Measurements from ENCODE around the gene SLC2A1. TPM values are rescaled to one million over a fixed set of nuclear protein-coding genes. Genes with fewer than 3 reads are reported as not detected.
"Not testable (repeated sequence)": the region's sequence is repeated elsewhere in the genome, so short reads cannot be mapped to it uniquely, and the experiment has no call there.

SLC2A1 gene
- polyA plus RNA-seq, 2 donors, result 70.3 to 115 TPM

GRCh38 chr1:42915456-42915855, 43.2 kb downstream of the SLC2A1 start:
- Histone ChIP-seq H3K27me3 (ENCODE audit: control insufficient read depth in 1 of 2, insufficient read depth in 2 of 2, low read length in 2 of 2) (no peaks in the 10 kb centered on the region), H3K27ac (ENCODE audit: low read depth in 2 of 2, low read length in 1 of 2) (no peak overlapping the region), H3K36me3 (ENCODE audit: control insufficient read depth in 2 of 2, insufficient read depth in 2 of 2, low read length in 1 of 2) (no peaks in the 10 kb centered on the region), H3K4me3 (ENCODE audit: low read depth in 1 of 2, low read length in 2 of 2) (no peak overlapping the region), H3K9me3 (ENCODE audit: control insufficient read depth in 2 of 2, insufficient read depth in 1 of 2, low read depth in 1 of 2, low read length in 1 of 2) (no peaks in the 10 kb centered on the region), H3K4me1 (ENCODE audit: control insufficient read depth in 2 of 2, insufficient read depth in 2 of 2, low read length in 1 of 2) (no peaks in the 10 kb centered on the region)
- WGBS, 2 donors, result 93% methylated on average over 3 of the region's 3 CpGs

GRCh38 chr1:42914092-42914627, 44.5 kb downstream of the SLC2A1 start:
- 49 to 86% methylated on average over 2 of the region's 2 CpGs for WGBS, 2 donors
- H3K27me3 ChIP-seq (ENCODE audit: control insufficient read depth in 1 of 2, insufficient read depth in 2 of 2, low read length in 2 of 2), result no peaks in the 10 kb centered on the region
- H3K9me3 ChIP-seq (ENCODE audit: control insufficient read depth in 2 of 2, insufficient read depth in 1 of 2, low read depth in 1 of 2, low read length in 1 of 2), result no peaks in the 10 kb centered on the region
- no peaks in the 10 kb centered on the region for H3K36me3 ChIP-seq (ENCODE audit: control insufficient read depth in 2 of 2, insufficient read depth in 2 of 2, low read length in 1 of 2)
- no peak overlapping the region for H3K27ac ChIP-seq (ENCODE audit: low read depth in 2 of 2, low read length in 1 of 2)
- no peak overlapping the region for H3K4me3 ChIP-seq (ENCODE audit: low read depth in 1 of 2, low read length in 2 of 2)
- H3K4me1 ChIP-seq (ENCODE audit: control insufficient read depth in 2 of 2, insufficient read depth in 2 of 2, low read length in 1 of 2), result no peaks in the 10 kb centered on the region

- H3K9me3 ChIP-seq (ENCODE audit: control insufficient read depth in 2 of 2, insufficient read depth in 1 of 2, low read depth in 1 of 2, low read length in 1 of 2), result no peaks in the 10 kb centered on the region
- no peaks in the 10 kb centered on the region for H3K27me3 ChIP-seq (ENCODE audit: control insufficient read depth in 1 of 2, insufficient read depth in 2 of 2, low read length in 2 of 2)
- 45% methylated on average over 5 of the region's 5 CpGs for WGBS, 2 donors
- no peaks in the 10 kb centered on the region for H3K36me3 ChIP-seq (ENCODE audit: control insufficient read depth in 2 of 2, insufficient read depth in 2 of 2, low read length in 1 of 2)
- H3K27ac ChIP-seq (ENCODE audit: low read depth in 2 of 2, low read length in 1 of 2), result no peak overlapping the region
- H3K4me3 ChIP-seq (ENCODE audit: low read depth in 1 of 2, low read length in 2 of 2), result no peak overlapping the region
- no peaks in the 10 kb centered on the region for H3K4me1 ChIP-seq (ENCODE audit: control insufficient read depth in 2 of 2, insufficient read depth in 2 of 2, low read length in 1 of 2)
Observed at GRCh38 chr1:42913426-42914091, 45.1 kb downstream of the SLC2A1 start.

GRCh38 chr1:42910985-42911384, 47.7 kb downstream of the SLC2A1 start:
- no peaks in the 10 kb centered on the region for H3K4me1 ChIP-seq (ENCODE audit: control insufficient read depth in 2 of 2, insufficient read depth in 2 of 2, low read length in 1 of 2)
- H3K36me3 ChIP-seq (ENCODE audit: control insufficient read depth in 2 of 2, insufficient read depth in 2 of 2, low read length in 1 of 2), result no peaks in the 10 kb centered on the region
- no peaks in the 10 kb centered on the region for H3K27me3 ChIP-seq (ENCODE audit: control insufficient read depth in 1 of 2, insufficient read depth in 2 of 2, low read length in 2 of 2)
- no peak overlapping the region for H3K4me3 ChIP-seq (ENCODE audit: low read depth in 1 of 2, low read length in 2 of 2)
- H3K27ac ChIP-seq (ENCODE audit: low read depth in 2 of 2, low read length in 1 of 2), result no peak overlapping the region
- H3K9me3 ChIP-seq (ENCODE audit: control insufficient read depth in 2 of 2, insufficient read depth in 1 of 2, low read depth in 1 of 2, low read length in 1 of 2), result no peaks in the 10 kb centered on the region

GRCh38 chr1:42908046-42908445, 50.6 kb downstream of the SLC2A1 start:
- H3K36me3 ChIP-seq (ENCODE audit: control insufficient read depth in 2 of 2, insufficient read depth in 2 of 2, low read length in 1 of 2), result no peaks in the 10 kb centered on the region
- H3K27ac ChIP-seq (ENCODE audit: low read depth in 2 of 2, low read length in 1 of 2), result no peak overlapping the region
- no peaks in the 10 kb centered on the region for H3K9me3 ChIP-seq (ENCODE audit: control insufficient read depth in 2 of 2, insufficient read depth in 1 of 2, low read depth in 1 of 2, low read length in 1 of 2)
- H3K27me3 ChIP-seq (ENCODE audit: control insufficient read depth in 1 of 2, insufficient read depth in 2 of 2, low read length in 2 of 2), result no peaks in the 10 kb centered on the region
- no peak overlapping the region for H3K4me3 ChIP-seq (ENCODE audit: low read depth in 1 of 2, low read length in 2 of 2)
- H3K4me1 ChIP-seq (ENCODE audit: control insufficient read depth in 2 of 2, insufficient read depth in 2 of 2, low read length in 1 of 2), result no peaks in the 10 kb centered on the region
- 88 to 96% methylated on average over 3 of the region's 3 CpGs for WGBS, 2 donors

- H3K27me3 ChIP-seq (ENCODE audit: control insufficient read depth in 1 of 2, insufficient read depth in 2 of 2, low read length in 2 of 2), result no peaks in the 10 kb centered on the region
- H3K36me3 ChIP-seq (ENCODE audit: control insufficient read depth in 2 of 2, insufficient read depth in 2 of 2, low read length in 1 of 2), result no peaks in the 10 kb centered on the region
- H3K9me3 ChIP-seq (ENCODE audit: control insufficient read depth in 2 of 2, insufficient read depth in 1 of 2, low read depth in 1 of 2, low read length in 1 of 2), result no peaks in the 10 kb centered on the region
- H3K4me3 ChIP-seq (ENCODE audit: low read depth in 1 of 2, low read length in 2 of 2), result no peak overlapping the region
- 91 to 96% methylated on average over 1 of the region's 1 CpG for WGBS, 2 donors
- H3K27ac ChIP-seq (ENCODE audit: low read depth in 2 of 2, low read length in 1 of 2), result no peak overlapping the region
- no peaks in the 10 kb centered on the region for H3K4me1 ChIP-seq (ENCODE audit: control insufficient read depth in 2 of 2, insufficient read depth in 2 of 2, low read length in 1 of 2)
Observed at GRCh38 chr1:42904434-42904833, 54.2 kb downstream of the SLC2A1 start.

GRCh38 chr1:42899960-42900359, 58.7 kb downstream of the SLC2A1 start:
- not testable (repeated sequence) for H3K27ac ChIP-seq (ENCODE audit: low read depth in 2 of 2, low read length in 1 of 2); H3K27me3 ChIP-seq (ENCODE audit: control insufficient read depth in 1 of 2, insufficient read depth in 2 of 2, low read length in 2 of 2); H3K4me1 ChIP-seq (ENCODE audit: control insufficient read depth in 2 of 2, insufficient read depth in 2 of 2, low read length in 1 of 2); H3K9me3 ChIP-seq (ENCODE audit: control insufficient read depth in 2 of 2, insufficient read depth in 1 of 2, low read depth in 1 of 2, low read length in 1 of 2); H3K4me3 ChIP-seq (ENCODE audit: low read depth in 1 of 2, low read length in 2 of 2); H3K36me3 ChIP-seq (ENCODE audit: control insufficient read depth in 2 of 2, insufficient read depth in 2 of 2, low read length in 1 of 2)
- 85 to 89% methylated on average over 4 of the region's 4 CpGs for WGBS, 2 donors

GRCh38 chr1:42891465-42892138, 67.1 kb downstream of the SLC2A1 start:
- H3K9me3 ChIP-seq (ENCODE audit: control insufficient read depth in 2 of 2, insufficient read depth in 1 of 2, low read depth in 1 of 2, low read length in 1 of 2), result no peaks in the 10 kb centered on the region
- H3K4me3 ChIP-seq (ENCODE audit: low read depth in 1 of 2, low read length in 2 of 2), result no peak overlapping the region
- H3K36me3 ChIP-seq (ENCODE audit: control insufficient read depth in 2 of 2, insufficient read depth in 2 of 2, low read length in 1 of 2), result no peaks in the 10 kb centered on the region
- H3K27me3 ChIP-seq (ENCODE audit: control insufficient read depth in 1 of 2, insufficient read depth in 2 of 2, low read length in 2 of 2), result no peaks in the 10 kb centered on the region
- WGBS, 2 donors, result 61 to 65% methylated on average over 5 of the region's 5 CpGs
- no peaks in the 10 kb centered on the region for H3K4me1 ChIP-seq (ENCODE audit: control insufficient read depth in 2 of 2, insufficient read depth in 2 of 2, low read length in 1 of 2)
- no peak overlapping the region for H3K27ac ChIP-seq (ENCODE audit: low read depth in 2 of 2, low read length in 1 of 2)

- Histone ChIP-seq H3K4me1 (ENCODE audit: control insufficient read depth in 2 of 2, insufficient read depth in 2 of 2, low read length in 1 of 2) (no peaks in the 10 kb centered on the region), H3K27me3 (ENCODE audit: control insufficient read depth in 1 of 2, insufficient read depth in 2 of 2, low read length in 2 of 2) (no peaks in the 10 kb centered on the region), H3K27ac (ENCODE audit: low read depth in 2 of 2, low read length in 1 of 2) (no peak overlapping the region), H3K9me3 (ENCODE audit: control insufficient read depth in 2 of 2, insufficient read depth in 1 of 2, low read depth in 1 of 2, low read length in 1 of 2) (no peaks in the 10 kb centered on the region), H3K36me3 (ENCODE audit: control insufficient read depth in 2 of 2, insufficient read depth in 2 of 2, low read length in 1 of 2) (no peaks in the 10 kb centered on the region), H3K4me3 (ENCODE audit: low read depth in 1 of 2, low read length in 2 of 2) (no peak overlapping the region)
- WGBS, 2 donors, result 83 to 96% methylated on average over 4 of the region's 4 CpGs
Observed at GRCh38 chr1:42889264-42889663, 69.4 kb downstream of the SLC2A1 start.

Measured in esophagus (tissue), 2 donors.